MCF 10A (cell line): ENCODE measurements around the gene RFX3. TPM values are rescaled to one million over a fixed set of nuclear protein-coding genes. Genes with fewer than 3 reads are reported as not detected.

Experiments
- BruUV-seq: library from RNA; stranded (reverse); fragments of 400-500 nt; replicated peaks from 2 replicates; lab custom pipeline; 2021; lab: Mats Ljungman, UMichigan
- CTCF ChIA-PET: fragments of 300-600 bp; sonication (Branson Sonifier 250); formaldehyde crosslinking; extraction: SDS; loops from one replicate; lab custom pipeline; 2021; ENCODE audit warnings: antibody characterized with exemption, inconsistent platforms; lab: Yijun Ruan, JAX
- POLR2A ChIA-PET: fragments of 300-600, 350-650 bp; sonication (Branson Sonifier 250); formaldehyde crosslinking; extraction: SDS; loops from one replicate; lab custom pipeline; 2020; ENCODE audit warnings: antibody characterized with exemption, inconsistent platforms; lab: Yijun Ruan, JAX
- DNase-seq: peaks from one replicate; pipeline ENCODE4 v3.0.0-alpha.2; 2018; ENCODE audit not compliant: unreplicated experiment
- H3K27ac Mint-ChIP-seq: one replicate; pipeline ENCODE4 v1.8.0; 2022; ENCODE audit warnings: mild to moderate bottlenecking, low read depth, mixed read lengths; ENCODE audit not compliant: unreplicated experiment
- H3K27me3 Mint-ChIP-seq: one replicate; pipeline ENCODE4 v1.8.0; 2022; ENCODE audit warnings: mixed read lengths; ENCODE audit not compliant: insufficient read depth, unreplicated experiment
- H3K36me3 Mint-ChIP-seq: one replicate; pipeline ENCODE4 v1.8.0; 2022; ENCODE audit warnings: mild to moderate bottlenecking, moderate library complexity, mixed read lengths; ENCODE audit not compliant: insufficient read depth, unreplicated experiment
- H3K4me1 Mint-ChIP-seq: one replicate; pipeline ENCODE4 v1.8.0; 2022; ENCODE audit warnings: mixed read lengths; ENCODE audit not compliant: insufficient read depth, unreplicated experiment
- H3K4me3 Mint-ChIP-seq: one replicate; pipeline ENCODE4 v1.8.0; 2022; ENCODE audit warnings: mild to moderate bottlenecking, moderate library complexity, mixed read lengths; ENCODE audit not compliant: unreplicated experiment
- H3K9me3 Mint-ChIP-seq: one replicate; pipeline ENCODE4 v1.8.0; 2022; ENCODE audit warnings: mixed read lengths; ENCODE audit not compliant: unreplicated experiment
- intact Hi-C: fragments of 100-400 bp; cut with micrococcal nuclease; formaldehyde crosslinking; loops from 2 replicates; pipeline ENCODE4 v1.14.1; 2022
- total RNA-seq: library from RNA; stranded (reverse); gene quantifications from 2 replicates; pipeline ENCODE4 v1.2.3, GENCODE V29; 2022
- TF ChIP-seq, protein P1 (sequence below): fragments of 200-600 bp; IDR thresholded peaks from one replicate; pipeline ENCODE4 v1.8.0; 2022; ENCODE audit warnings: antibody characterized with exemption, mild to moderate bottlenecking; ENCODE audit not compliant: unreplicated experiment

Gene RFX3
- total RNA-seq, 1 experiment from 2014 or later = 9.7 TPM

DNA sequence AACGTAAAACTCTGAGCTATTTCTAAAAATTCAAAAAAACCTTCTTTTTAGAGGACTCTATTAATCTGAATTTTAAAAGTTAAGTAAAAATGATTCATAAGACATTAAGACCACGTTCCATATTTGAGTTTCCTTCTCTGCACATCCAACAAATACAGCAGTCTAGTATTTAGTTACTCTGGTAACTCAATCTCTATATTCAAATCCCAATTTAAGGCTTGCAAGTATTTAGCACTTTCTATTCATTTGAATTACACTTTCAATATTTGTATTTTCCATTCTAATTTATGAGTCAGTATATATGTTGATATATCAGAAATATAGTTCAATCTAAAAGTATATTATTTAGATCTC, 17.7 kb downstream of the RFX3 start:
- Mint-ChIP-seq H3K4me3 (peak overlapping the region; percentile 71), H3K27ac (peak overlapping the region; percentile 89)

DNA sequence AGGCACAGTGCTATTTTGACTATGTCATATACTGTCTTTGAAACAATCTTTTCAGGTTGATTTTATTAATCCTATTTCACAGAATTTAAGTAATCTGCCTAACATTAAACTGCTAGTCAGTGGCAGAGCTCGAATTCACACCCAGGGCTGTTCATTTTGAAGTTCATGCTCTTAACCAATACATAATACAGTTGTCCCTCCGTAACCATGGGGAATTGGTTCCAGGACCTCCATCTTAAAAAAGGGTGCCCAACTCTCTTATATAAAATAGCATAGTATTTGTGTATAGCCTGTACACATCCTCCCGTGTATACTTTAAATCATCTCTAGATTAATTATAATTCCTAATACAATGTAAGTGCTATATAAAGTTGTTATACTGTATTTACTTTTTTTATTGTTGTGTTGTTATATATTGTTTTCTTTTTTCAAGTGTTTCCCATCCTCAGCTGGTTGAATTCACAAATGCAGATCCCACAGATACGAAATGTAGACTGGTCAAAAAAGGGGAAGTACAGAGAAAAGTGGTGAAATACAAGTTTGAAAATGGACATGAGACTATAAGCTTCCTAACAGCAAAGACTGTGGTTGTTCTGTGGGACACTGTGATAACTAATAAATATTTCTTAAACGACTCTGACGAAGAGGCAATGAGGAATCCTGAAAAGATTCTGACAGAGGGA, 18.3 kb downstream of the RFX3 start:
- CTCF ChIA-PET = interaction anchor here (0.6 to 3.1 kb wide), 10 partner anchors 9 to 1416 kb away, joined by 3 to 12 read pairs (median 4); no protein-coding TSS in a partner anchor
- H3K9me3 Mint-ChIP-seq = no peaks in the 10 kb centered on the region
- H3K36me3 Mint-ChIP-seq = peaks cover 6% of the 10 kb centered on the region
- TF ChIP-seq, protein P1, sequence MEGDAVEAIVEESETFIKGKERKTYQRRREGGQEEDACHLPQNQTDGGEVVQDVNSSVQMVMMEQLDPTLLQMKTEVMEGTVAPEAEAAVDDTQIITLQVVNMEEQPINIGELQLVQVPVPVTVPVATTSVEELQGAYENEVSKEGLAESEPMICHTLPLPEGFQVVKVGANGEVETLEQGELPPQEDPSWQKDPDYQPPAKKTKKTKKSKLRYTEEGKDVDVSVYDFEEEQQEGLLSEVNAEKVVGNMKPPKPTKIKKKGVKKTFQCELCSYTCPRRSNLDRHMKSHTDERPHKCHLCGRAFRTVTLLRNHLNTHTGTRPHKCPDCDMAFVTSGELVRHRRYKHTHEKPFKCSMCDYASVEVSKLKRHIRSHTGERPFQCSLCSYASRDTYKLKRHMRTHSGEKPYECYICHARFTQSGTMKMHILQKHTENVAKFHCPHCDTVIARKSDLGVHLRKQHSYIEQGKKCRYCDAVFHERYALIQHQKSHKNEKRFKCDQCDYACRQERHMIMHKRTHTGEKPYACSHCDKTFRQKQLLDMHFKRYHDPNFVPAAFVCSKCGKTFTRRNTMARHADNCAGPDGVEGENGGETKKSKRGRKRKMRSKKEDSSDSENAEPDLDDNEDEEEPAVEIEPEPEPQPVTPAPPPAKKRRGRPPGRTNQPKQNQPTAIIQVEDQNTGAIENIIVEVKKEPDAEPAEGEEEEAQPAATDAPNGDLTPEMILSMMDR = no peak
- H3K27me3 Mint-ChIP-seq = no peaks in the 10 kb centered on the region
- intact Hi-C loops = loop anchor here (1.0 kb wide), 1 partner anchor 18 kb away; no protein-coding TSS in a partner anchor
- no TSS peak for BruUV-seq
- POLR2A ChIA-PET = interaction anchor here (0.6 to 4.5 kb wide), 15 partner anchors 9 to 1469 kb away, joined by 3 to 128 read pairs (median 5); partner anchors contain the start of gene RFX3
- H3K4me3 Mint-ChIP-seq = peak overlapping the region; percentile 71
- H3K27ac Mint-ChIP-seq = peak overlapping the region; percentile 89
- peaks cover 14% of the 10 kb centered on the region for H3K4me1 Mint-ChIP-seq
- no peak for DNase-seq

More for the DNA sequence above, 17.7 kb downstream of the RFX3 start:
- Mint-ChIP-seq H3K9me3 (no peaks in the 10 kb centered on the region), H3K4me1 (peaks cover 11% of the 10 kb centered on the region), H3K27me3 (no peaks in the 10 kb centered on the region), H3K36me3 (peaks cover 6% of the 10 kb centered on the region)
- CTCF ChIA-PET = interaction anchor here (0.6 to 3.1 kb wide), 10 partner anchors 10 to 355 kb away, joined by 3 to 12 read pairs (median 4); no protein-coding TSS in a partner anchor
- BruUV-seq = no TSS peak
- TF ChIP-seq, protein P1 = no peak
- intact Hi-C loops = loop anchor here (1.0 kb wide), 1 partner anchor 17 kb away; no protein-coding TSS in a partner anchor
- DNase-seq = no peak
- POLR2A ChIA-PET = interaction anchor here (0.6 to 4.5 kb wide), 11 partner anchors 9 to 1469 kb away, joined by 3 to 128 read pairs (median 5); partner anchors contain the start of gene RFX3

DNA sequence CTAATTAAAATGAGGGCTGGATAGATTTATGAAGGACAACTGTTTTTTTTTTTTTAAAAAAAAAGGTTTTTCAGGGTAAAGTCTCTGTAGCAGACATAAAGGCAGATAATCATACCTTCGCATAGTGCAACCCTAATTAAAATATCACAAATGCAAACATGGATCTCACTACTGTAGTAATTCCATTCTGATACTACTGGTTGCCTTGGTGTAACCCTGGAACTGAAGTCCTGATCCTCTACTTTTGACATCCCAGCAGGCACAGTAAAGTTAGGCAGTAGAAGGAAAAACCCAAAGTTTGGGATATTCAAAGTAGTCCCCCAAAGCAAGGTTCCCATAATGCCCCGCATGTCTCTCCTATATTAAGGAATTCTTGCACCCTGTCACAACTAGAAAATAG, 19.6 kb downstream of the RFX3 start:
- intact Hi-C loops = no loop called here
- POLR2A ChIA-PET = interaction anchor here (0.6 to 4.5 kb wide), 7 partner anchors 8 to 212 kb away, joined by 3 to 128 read pairs (median 5); partner anchors contain the start of gene RFX3
- H3K9me3 Mint-ChIP-seq = no peaks in the 10 kb centered on the region
- peaks cover 10% of the 10 kb centered on the region for H3K4me1 Mint-ChIP-seq
- no TSS peak for BruUV-seq
- DNase-seq = no peak
- H3K36me3 Mint-ChIP-seq = no peaks in the 10 kb centered on the region
- no peak overlapping the region for H3K4me3 Mint-ChIP-seq
- H3K27me3 Mint-ChIP-seq = no peaks in the 10 kb centered on the region
- TF ChIP-seq, protein P1 = no peak
- CTCF ChIA-PET = no interaction called here
- H3K27ac Mint-ChIP-seq = no peak overlapping the region
